HPDE6-E6E7 (cell line): Measurements from ENCODE around the gene TRDMT1.

ENCODE experiments used
- DNase-seq: peaks from one replicate; pipeline ENCODE4 v3.0.0; 2011; ENCODE audit warnings: missing footprints; ENCODE audit errors: extremely low spot score

TRDMT1 gene

GRCh38 chr10:17231788-17232187, 30.3 kb upstream of the TRDMT1 start:
- no peak for DNase-seq

- no peak for DNase-seq
Observed at GRCh38 chr10:17229967-17230682, 28.7 kb upstream of the TRDMT1 start.

GRCh38 chr10:17229717-17229966, 28.2 kb upstream of the TRDMT1 start:
- no peak for DNase-seq

GRCh38 chr10:17229016-17229716, 27.7 kb upstream of the TRDMT1 start:
- no peak for DNase-seq

- DNase-seq, result no peak
Observed at GRCh38 chr10:17228091-17229015, 26.9 kb upstream of the TRDMT1 start, which contains the start of gene VIM. TSS of gene VIM (plus strand) at chr10:17228241. CDS start at chr10:17229423, 1,182 bp downstream.

GRCh38 chr10:17227367-17228090, 26.1 kb upstream of the TRDMT1 start:
- no peak for DNase-seq

GRCh38 chr10:17226891-17227303, 25.4 kb upstream of the TRDMT1 start:
- DNase-seq, result no peak

- no peak for DNase-seq
Observed at GRCh38 chr10:17225808-17226207, 24.3 kb upstream of the TRDMT1 start.

GRCh38 chr10:17222329-17222728, 20.9 kb upstream of the TRDMT1 start:
- DNase-seq, result no peak

- no peak for DNase-seq
Observed at GRCh38 chr10:17220652-17221100, 19.2 kb upstream of the TRDMT1 start.

- DNase-seq, result no peak
Observed at GRCh38 chr10:17219024-17219423, 17.6 kb upstream of the TRDMT1 start.

GRCh38 chr10:17217631-17218232, 16.3 kb upstream of the TRDMT1 start:
- DNase-seq, result no peak

- no peak for DNase-seq
Observed at GRCh38 chr10:17216901-17217395, 15.5 kb upstream of the TRDMT1 start.

- DNase-seq, result peak; percentile 50
Observed at GRCh38 chr10:17216217-17216900, 14.9 kb upstream of the TRDMT1 start.

GRCh38 chr10:17215782-17216122, 14.3 kb upstream of the TRDMT1 start:
- DNase-seq, result no peak

GRCh38 chr10:17214971-17215781, 13.7 kb upstream of the TRDMT1 start:
- peak; percentile 4 for DNase-seq

- no peak for DNase-seq
Observed at GRCh38 chr10:17214526-17214925, 13.1 kb upstream of the TRDMT1 start.

GRCh38 chr10:17213646-17214349, 12.3 kb upstream of the TRDMT1 start:
- DNase-seq, result no peak

GRCh38 chr10:17212802-17213221, 11.3 kb upstream of the TRDMT1 start:
- DNase-seq, result no peak
